Loucy (cell line): ENCODE data around the gene CAMK1D.

Source experiments
- H2AFZ ChIP-seq: fragments of 200-600 bp; sonication (generic); 2 replicates; pipeline ENCODE4 v1.6.0; 2016; ENCODE audit warnings: antibody characterized with exemption, mild to moderate bottlenecking, low read length, moderate library complexity
- H3F3A ChIP-seq: fragments of 200-600 bp; 2 replicates; pipeline ENCODE4 v1.6.0; 2016; ENCODE audit warnings: antibody characterized with exemption, low read depth, mild to moderate bottlenecking
- H3K27me3 ChIP-seq: fragments of 200-600 bp; sonication (generic); 2 replicates; pipeline ENCODE4 v1.6.1; 2014; ENCODE audit warnings: low read length, mild to moderate bottlenecking; ENCODE audit not compliant: insufficient read depth, poor library complexity, severe bottlenecking
- H3K36me3 ChIP-seq: fragments of 200-600 bp; sonication (generic); 2 replicates; pipeline ENCODE4 v1.6.1; 2016; ENCODE audit warnings: low read length; ENCODE audit not compliant: insufficient read depth
- H3K4me1 ChIP-seq: fragments of 200-600 bp; sonication (generic); 2 replicates; pipeline ENCODE4 v1.5.1; 2014; ENCODE audit warnings: low read length, mild to moderate bottlenecking; ENCODE audit not compliant: insufficient read depth, poor library complexity, severe bottlenecking
- H3K4me2 ChIP-seq: fragments of 200-600 bp; sonication (generic); 2 replicates; pipeline ENCODE4 v1.6.0; 2014; ENCODE audit warnings: antibody characterized with exemption, low read length, low read depth, mild to moderate bottlenecking; ENCODE audit not compliant: poor library complexity, severe bottlenecking
- H3K4me3 ChIP-seq: fragments of 200-600 bp; sonication (generic); 2 replicates; pipeline ENCODE4 v1.5.1; 2014; ENCODE audit warnings: low read length, mild to moderate bottlenecking, mixed read lengths; ENCODE audit not compliant: poor library complexity, severe bottlenecking
- H3K79me2 ChIP-seq: fragments of 200-600 bp; sonication (generic); 2 replicates; pipeline ENCODE4 v1.6.1; 2014; ENCODE audit warnings: low read length; ENCODE audit not compliant: insufficient read depth
- H3K9ac ChIP-seq: fragments of 200-600 bp; sonication (generic); 2 replicates; pipeline ENCODE4 v1.6.0; 2014; ENCODE audit warnings: mild to moderate bottlenecking, low read depth, low read length, moderate library complexity; ENCODE audit not compliant: poor library complexity, severe bottlenecking
- H3K9me2 ChIP-seq: fragments of 200-600 bp; sonication (generic); replicated peaks from 2 replicates; pipeline ENCODE4 v1.6.1; 2016; ENCODE audit warnings: low read depth, low read length, mixed read lengths
- H3K9me3 ChIP-seq: fragments of 200-600 bp; sonication (generic); 2 replicates; pipeline ENCODE4 v1.6.1; 2014; ENCODE audit warnings: mild to moderate bottlenecking, antibody characterized with exemption, low read length, low read depth; ENCODE audit not compliant: insufficient read depth
- H4K20me1 ChIP-seq: fragments of 200-600 bp; sonication (generic); 2 replicates; pipeline ENCODE4 v1.6.0; 2014; ENCODE audit warnings: antibody characterized with exemption, low read length, mild to moderate bottlenecking; ENCODE audit not compliant: insufficient read depth, poor library complexity, severe bottlenecking
- EZH2phosphoT487 ChIP-seq: fragments of 200-600 bp; IDR thresholded peaks from 2 replicates; pipeline ENCODE4 v1.6.1; 2018; ENCODE audit warnings: antibody characterized with exemption, mild to moderate bottlenecking, moderate library complexity, borderline replicate concordance
- TF ChIP-seq, protein P1 (sequence below): fragments of 200-600 bp; sonication (generic); conservative IDR thresholded peaks from 2 replicates; pipeline ENCODE4 v1.5.1; 2014; ENCODE audit warnings: mild to moderate bottlenecking, antibody characterized with exemption, low read length

The CAMK1D gene

DNA sequence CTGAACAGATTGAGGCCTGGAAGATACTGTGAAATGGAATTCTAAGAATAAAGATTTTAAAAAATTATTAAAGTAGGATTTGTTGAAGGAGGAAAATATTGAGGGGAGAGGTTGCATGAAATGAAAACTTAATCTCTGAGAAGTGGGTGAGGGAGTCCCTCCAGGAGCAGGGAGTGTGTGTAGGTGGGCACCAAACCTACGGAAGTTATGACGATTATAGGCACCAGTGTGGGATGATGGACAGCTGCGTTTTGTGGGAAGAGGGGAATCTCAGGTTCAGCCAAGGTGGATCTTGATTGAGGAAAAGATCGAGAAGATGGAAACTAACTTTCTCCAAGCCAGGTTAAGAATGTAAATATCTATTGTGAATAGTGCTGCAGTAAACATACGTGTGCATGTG is 405.7 kb downstream of the CAMK1D start:
- Histone ChIP-seq H3K9ac (no peak overlapping the region), H3F3A (no peaks in the 10 kb centered on the region), H3K9me3 (no peaks in the 10 kb centered on the region), H3K36me3 (no peaks in the 10 kb centered on the region), H3K4me3 (no peak overlapping the region), H2AFZ (no peak overlapping the region), H3K4me1 (no peaks in the 10 kb centered on the region), H3K27me3 (no peaks in the 10 kb centered on the region), H4K20me1 (no peaks in the 10 kb centered on the region), H3K4me2 (no peak overlapping the region), H3K79me2 (no peaks in the 10 kb centered on the region), H3K9me2 (no peaks in the 10 kb centered on the region)
- TF ChIP-seq EZH2phosphoT487, result no peak
- TF ChIP-seq, protein P1, sequence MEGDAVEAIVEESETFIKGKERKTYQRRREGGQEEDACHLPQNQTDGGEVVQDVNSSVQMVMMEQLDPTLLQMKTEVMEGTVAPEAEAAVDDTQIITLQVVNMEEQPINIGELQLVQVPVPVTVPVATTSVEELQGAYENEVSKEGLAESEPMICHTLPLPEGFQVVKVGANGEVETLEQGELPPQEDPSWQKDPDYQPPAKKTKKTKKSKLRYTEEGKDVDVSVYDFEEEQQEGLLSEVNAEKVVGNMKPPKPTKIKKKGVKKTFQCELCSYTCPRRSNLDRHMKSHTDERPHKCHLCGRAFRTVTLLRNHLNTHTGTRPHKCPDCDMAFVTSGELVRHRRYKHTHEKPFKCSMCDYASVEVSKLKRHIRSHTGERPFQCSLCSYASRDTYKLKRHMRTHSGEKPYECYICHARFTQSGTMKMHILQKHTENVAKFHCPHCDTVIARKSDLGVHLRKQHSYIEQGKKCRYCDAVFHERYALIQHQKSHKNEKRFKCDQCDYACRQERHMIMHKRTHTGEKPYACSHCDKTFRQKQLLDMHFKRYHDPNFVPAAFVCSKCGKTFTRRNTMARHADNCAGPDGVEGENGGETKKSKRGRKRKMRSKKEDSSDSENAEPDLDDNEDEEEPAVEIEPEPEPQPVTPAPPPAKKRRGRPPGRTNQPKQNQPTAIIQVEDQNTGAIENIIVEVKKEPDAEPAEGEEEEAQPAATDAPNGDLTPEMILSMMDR, result no peak

DNA sequence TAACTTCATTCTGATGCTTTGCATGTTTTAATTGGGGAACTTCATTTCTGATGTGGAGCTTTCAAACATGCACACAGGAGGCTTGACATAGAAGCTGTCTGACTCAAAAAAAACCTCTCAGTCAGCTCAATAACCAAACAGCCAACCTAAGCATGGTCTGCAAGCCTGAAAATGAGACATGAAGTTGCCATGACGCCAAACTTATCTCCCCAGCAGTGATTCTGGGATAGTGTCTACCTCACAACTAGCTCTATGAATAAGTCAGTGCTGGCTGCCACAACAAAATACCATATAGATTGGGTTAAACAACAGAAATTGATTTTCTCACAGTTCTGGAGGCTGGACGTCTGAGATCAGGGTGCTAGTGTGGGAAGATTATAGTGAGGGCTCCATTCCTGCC is 408.0 kb downstream of the CAMK1D start:
- Histone ChIP-seq H3K36me3 (peaks cover 4% of the 10 kb centered on the region; the same call in 1 of the 2 replicates), H3K4me2 (no peak overlapping the region), H3K9me2 (no peaks in the 10 kb centered on the region), H3K4me3 (no peak overlapping the region), H3K9me3 (no peaks in the 10 kb centered on the region), H2AFZ (no peak overlapping the region), H3F3A (no peaks in the 10 kb centered on the region), H3K4me1 (no peaks in the 10 kb centered on the region), H3K9ac (no peak overlapping the region), H4K20me1 (no peaks in the 10 kb centered on the region), H3K27me3 (no peaks in the 10 kb centered on the region), H3K79me2 (no peaks in the 10 kb centered on the region)
- TF ChIP-seq, protein P1, result no peak
- no peak for TF ChIP-seq EZH2phosphoT487

DNA sequence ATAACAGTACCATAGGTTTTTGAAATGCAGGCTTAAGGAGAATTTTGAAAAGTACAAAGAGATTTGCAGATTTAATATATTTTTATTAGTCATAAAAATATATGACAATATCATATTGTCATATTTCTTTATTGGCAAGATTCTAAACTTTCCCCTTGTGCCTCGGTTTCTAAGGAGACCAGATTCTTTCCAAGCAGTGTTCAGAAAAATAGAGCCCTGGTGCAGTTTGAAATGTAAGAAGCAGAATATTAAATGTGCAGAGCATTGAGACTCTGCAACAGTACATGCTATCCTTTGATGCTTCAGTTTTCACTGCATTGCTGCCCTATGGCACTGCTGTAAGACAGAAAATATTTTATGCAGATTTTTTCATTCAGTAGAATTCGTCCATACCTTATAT is 408.9 kb downstream of the CAMK1D start:
- Histone ChIP-seq H3K9me3 (no peaks in the 10 kb centered on the region), H3K79me2 (no peaks in the 10 kb centered on the region), H3K9me2 (no peaks in the 10 kb centered on the region), H2AFZ (no peak overlapping the region), H3K4me3 (no peak overlapping the region), H4K20me1 (no peaks in the 10 kb centered on the region), H3F3A (no peaks in the 10 kb centered on the region), H3K9ac (no peak overlapping the region), H3K36me3 (peaks cover 6% of the 10 kb centered on the region; the same call in 1 of the 2 replicates), H3K4me2 (no peak overlapping the region), H3K4me1 (no peaks in the 10 kb centered on the region), H3K27me3 (no peaks in the 10 kb centered on the region)
- TF ChIP-seq, protein P1, result no peak
- TF ChIP-seq EZH2phosphoT487, result no peak
